ENCODE data around the gene IGLL1.
A peak's percentile ranks its signal among the peaks of the same experiment; 100 is the strongest.
"Not testable (repeated sequence)": the region's sequence is repeated elsewhere in the genome, so short reads cannot be mapped to it uniquely, and the experiment has no call there.

The IGLL1 gene

GRCh38 chr22:23542391-23542790, 37.7 kb downstream of the IGLL1 start:
- DNase-seq (ENCODE audit: low read depth in 4 of 4, low spot score in 1 of 4) = not testable (repeated sequence)

- not testable (repeated sequence) for DNase-seq (ENCODE audit: low read depth in 4 of 4, low spot score in 1 of 4)
Observed at GRCh38 chr22:23541849-23542281, 38.2 kb downstream of the IGLL1 start.

- not testable (repeated sequence) for DNase-seq (ENCODE audit: low read depth in 4 of 4, low spot score in 1 of 4)
Observed at GRCh38 chr22:23540837-23541236, 39.3 kb downstream of the IGLL1 start.

- DNase-seq (ENCODE audit: low read depth in 4 of 4, low spot score in 1 of 4) = not testable (repeated sequence)
Observed at GRCh38 chr22:23539839-23540198, 40.3 kb downstream of the IGLL1 start.

GRCh38 chr22:23539135-23539838, 40.8 kb downstream of the IGLL1 start:
- DNase-seq (ENCODE audit: low read depth in 4 of 4, low spot score in 1 of 4) = peak; percentile 46 to 64 (median 50)

- not testable (repeated sequence) for DNase-seq (ENCODE audit: low read depth in 4 of 4, low spot score in 1 of 4)
Observed at GRCh38 chr22:23538696-23539030, 41.4 kb downstream of the IGLL1 start.

GRCh38 chr22:23537830-23538695, 42.0 kb downstream of the IGLL1 start:
- not testable (repeated sequence) for DNase-seq (ENCODE audit: low read depth in 4 of 4, low spot score in 1 of 4)

GRCh38 chr22:23537416-23537815, 42.7 kb downstream of the IGLL1 start:
- no peak for DNase-seq (ENCODE audit: low read depth in 4 of 4, low spot score in 1 of 4)

- DNase-seq (ENCODE audit: low read depth in 4 of 4, low spot score in 1 of 4) = no peak
Observed at GRCh38 chr22:23536821-23537345, 43.2 kb downstream of the IGLL1 start.

GRCh38 chr22:23535790-23536661, 44.1 kb downstream of the IGLL1 start:
- DNase-seq (ENCODE audit: low read depth in 4 of 4, low spot score in 1 of 4) = not testable (repeated sequence)

- DNase-seq (ENCODE audit: low read depth in 4 of 4, low spot score in 1 of 4) = no peak
Observed at GRCh38 chr22:23534851-23535717, 45.0 kb downstream of the IGLL1 start.

GRCh38 chr22:23534201-23534850, 45.8 kb downstream of the IGLL1 start:
- DNase-seq (ENCODE audit: low read depth in 4 of 4, low spot score in 1 of 4) = no peak

GRCh38 chr22:23533771-23534191, 46.3 kb downstream of the IGLL1 start:
- no peak for DNase-seq (ENCODE audit: low read depth in 4 of 4, low spot score in 1 of 4)

GRCh38 chr22:23533328-23533762, 46.7 kb downstream of the IGLL1 start:
- peak in 1 of 4 experiments; percentile 22 for DNase-seq (ENCODE audit: low read depth in 4 of 4, low spot score in 1 of 4)

- DNase-seq (ENCODE audit: low read depth in 4 of 4, low spot score in 1 of 4) = no peak
Observed at GRCh38 chr22:23532731-23533130, 47.4 kb downstream of the IGLL1 start.

- DNase-seq (ENCODE audit: low read depth in 4 of 4, low spot score in 1 of 4) = no peak
Observed at GRCh38 chr22:23531966-23532705, 48.0 kb downstream of the IGLL1 start.

- DNase-seq (ENCODE audit: low read depth in 4 of 4, low spot score in 1 of 4) = no peak
Observed at GRCh38 chr22:23531283-23531956, 48.7 kb downstream of the IGLL1 start.

- DNase-seq (ENCODE audit: low read depth in 4 of 4, low spot score in 1 of 4) = no peak
Observed at GRCh38 chr22:23530766-23531282, 49.3 kb downstream of the IGLL1 start.
